Measurements from ENCODE around the gene SFXN4.

The SFXN4 gene, protein sequence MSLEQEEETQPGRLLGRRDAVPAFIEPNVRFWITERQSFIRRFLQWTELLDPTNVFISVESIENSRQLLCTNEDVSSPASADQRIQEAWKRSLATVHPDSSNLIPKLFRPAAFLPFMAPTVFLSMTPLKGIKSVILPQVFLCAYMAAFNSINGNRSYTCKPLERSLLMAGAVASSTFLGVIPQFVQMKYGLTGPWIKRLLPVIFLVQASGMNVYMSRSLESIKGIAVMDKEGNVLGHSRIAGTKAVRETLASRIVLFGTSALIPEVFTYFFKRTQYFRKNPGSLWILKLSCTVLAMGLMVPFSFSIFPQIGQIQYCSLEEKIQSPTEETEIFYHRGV

DNA sequence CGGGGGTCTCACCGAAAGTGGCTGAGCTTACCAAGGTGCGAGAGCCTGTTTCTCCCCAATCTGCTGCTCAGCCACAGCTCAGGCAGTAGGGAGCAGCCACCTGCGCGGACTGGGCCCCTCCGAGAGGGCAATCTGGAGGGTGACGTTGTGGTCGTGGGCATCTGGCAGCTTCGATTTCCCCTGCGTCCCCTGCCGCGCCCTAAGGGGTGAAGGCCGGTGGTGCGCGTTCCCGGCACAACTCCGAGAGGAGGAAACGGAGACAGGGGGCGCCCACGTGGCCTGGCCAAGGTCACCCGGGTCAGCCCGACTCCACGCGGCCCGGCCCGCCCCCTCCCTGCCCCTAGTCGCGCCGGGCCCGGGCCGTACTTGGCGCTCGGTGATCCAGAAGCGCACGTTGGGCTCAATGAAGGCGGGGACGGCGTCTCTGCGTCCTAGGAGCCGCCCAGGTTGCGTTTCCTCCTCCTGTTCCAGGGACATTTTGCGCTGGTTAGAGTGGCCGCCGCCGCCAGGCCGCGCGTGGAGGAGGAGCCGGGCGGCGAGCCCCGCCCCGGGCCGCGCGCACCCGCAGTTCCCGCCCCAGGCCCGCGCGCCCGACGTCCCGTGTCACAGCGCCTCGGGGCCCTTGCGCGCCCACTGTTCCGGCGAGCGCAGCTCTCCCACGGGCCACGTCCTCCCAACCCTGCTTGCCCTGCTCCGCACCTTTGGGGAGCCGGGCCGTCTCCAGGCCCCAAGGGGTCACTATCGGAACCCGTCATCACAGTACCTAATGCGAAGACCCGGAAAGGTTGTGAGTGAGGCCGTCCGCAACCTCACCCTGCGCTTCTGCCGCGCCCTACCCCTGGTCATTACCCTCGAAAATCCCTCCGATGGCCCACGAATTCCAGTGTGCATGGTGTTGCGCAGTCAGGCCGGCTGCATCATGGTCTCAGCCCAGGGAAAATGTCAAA, at the start of gene SFXN4:
Gene SFXN4 (minus strand): TSS at position 544 of the 947 bp plus-strand sequence. CDS start 67 bp downstream, at position 477.
- no peak for FAIRE-seq

DNA sequence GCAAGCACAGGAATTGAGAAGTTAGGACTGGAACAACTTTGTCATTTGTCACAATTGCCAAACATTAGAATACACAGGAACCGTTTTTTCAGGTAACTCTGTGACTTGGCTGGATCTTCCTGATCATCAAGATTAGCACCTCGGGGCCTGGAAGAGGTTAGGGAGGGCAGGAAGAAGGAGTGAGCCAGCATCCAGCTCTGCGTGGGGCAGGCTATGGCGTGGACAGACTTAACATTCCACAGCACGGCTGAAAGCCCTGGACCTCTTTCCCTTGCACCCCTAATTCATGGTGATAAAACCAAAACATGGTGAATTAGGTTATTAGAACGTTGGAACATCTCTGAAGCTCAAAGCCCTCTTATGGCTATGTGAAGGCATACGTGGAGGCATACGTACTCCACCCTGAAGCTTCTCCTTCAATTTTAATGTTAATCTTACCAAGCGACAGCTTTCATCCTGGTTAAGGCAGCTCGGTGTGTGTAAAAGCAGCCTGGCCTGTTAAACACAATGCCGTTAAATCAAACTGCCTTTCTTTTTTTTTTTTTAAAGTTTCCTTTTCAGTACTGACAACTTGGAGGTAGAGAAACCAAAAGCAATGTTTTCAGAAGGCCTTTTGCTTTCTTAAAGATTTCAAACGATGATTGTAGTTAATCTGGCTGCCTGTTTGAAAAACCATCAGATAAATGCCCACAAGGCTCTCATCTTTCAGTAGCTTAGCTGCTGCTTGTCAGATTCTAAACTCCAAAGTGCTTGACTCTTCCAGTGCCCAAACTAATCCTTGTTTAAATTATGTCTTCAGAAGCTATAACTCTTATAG, 46.3 kb upstream of the SFXN4 start:
- FAIRE-seq: no peak

DNA sequence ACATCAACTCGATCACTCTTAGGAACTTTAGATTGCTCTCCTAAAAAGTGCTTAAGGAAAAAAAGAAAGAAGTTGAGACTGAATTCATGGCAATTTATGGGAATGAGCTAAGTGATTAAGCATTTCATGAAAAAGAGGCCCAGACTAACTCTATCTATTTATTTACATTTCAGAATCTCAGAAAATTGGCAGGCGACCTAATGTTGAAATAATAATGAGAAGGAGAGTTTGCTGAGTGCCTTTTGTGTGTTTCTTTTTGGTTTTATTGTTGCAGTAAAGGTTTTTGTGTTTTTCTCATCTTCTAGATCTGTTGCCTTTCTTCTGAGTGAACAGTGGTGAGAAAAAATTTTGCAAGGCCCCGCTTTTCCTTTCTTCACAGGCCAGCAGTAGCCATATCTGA, 45.7 kb upstream of the SFXN4 start:
- FAIRE-seq: no peak

DNA sequence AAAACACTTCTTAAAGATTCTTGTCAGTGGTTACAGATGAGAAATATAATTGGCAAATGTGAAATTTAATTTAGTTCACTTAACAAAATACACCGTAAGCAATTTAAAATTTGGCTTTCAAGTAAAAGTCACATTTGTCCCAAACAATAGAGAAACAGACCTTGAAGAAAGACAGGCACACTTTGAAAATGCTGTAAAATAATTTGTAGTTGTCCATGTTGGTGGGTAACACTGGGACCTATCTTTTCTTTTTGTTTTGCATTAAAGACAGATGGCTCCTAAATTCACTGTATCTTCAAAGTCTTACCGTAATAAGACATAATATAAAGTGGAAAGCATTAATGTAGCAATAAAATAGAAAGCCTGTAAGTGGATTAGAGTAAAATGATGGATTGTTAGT, 45.1 kb upstream of the SFXN4 start:
- no peak for FAIRE-seq

DNA sequence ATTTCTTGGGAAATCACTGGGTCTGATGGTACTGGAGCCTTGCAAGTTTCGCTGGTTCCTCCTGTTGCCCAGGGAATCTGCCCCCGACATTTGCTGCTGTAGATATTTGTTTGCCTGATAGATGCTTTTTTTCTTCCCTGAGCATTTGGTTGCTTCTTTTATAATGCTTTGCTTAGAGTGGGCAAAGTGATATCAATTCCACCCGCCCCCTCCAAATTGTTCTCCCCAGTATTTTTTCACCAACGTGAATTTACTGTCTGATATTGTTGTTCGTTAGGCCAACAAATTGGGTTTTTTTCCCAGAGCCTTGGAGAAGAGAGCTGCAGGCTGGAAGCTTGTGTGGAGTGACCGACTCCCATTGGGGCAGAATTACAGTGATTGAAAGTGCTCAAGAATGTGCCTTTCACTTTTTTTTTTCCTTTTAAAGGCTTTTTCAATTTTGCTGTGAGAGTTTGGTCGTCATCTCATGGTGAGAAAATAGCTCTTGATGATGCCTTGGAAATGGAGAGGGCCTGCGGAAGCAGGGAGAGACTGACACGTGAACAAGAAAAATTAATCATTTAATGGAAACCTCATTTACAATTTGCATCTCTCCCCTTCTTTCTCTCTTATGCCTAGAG, 44.3 kb upstream of the SFXN4 start:
- no peak for FAIRE-seq

DNA sequence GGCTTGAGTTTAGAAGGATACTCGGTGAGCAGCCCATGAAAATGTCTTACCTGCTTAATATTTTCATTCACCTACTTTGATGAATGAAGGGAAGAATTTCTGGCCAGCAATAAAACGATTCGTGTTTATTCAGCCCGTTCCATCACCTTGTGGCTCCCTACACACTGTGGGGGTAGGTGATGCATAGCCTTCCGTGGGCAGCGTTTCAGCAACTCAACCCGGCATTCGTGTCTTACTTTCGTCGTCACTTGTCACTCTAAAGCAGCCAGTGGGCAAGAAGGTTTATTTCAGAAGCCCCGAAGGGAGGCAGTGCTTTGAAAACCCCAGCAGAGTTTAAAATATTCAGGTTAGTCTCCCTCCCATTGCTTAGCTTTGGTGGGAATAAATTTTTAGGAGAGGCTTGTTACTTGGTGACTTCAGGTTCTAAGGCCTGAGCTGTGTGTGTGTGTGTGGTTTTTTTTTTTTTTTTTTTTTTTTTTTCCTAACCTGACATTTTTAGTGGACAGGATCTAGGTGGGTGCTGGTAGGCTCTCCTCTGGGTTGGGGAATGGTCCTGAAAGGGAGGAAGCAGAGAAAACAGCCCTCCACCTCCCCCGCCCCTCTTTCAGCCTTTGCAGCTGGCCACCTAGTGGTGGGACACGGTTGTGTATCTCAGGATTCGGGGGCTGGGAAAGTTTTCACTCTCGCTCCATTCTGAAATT, 43.7 kb upstream of the SFXN4 start:
- FAIRE-seq: no peak

DNA sequence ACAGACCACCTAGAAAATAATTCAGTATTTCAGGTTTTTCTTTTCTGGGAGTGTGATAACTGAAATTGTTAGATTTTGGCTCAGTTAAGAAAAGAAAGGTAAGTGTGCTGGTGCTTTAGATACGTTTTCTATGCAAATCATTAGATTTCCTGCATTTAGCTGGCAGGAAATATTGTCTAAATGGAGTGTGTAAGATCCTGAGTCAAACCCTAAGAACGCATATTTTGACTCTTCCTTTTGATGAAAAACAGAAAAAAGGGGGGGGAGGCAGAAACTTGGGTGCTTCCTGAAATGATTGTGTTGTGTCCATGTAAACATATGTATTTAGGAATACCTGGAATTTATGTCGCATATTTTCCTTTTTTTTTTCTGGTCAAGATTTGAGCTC, 43.0 kb upstream of the SFXN4 start:
- no peak for FAIRE-seq

DNA sequence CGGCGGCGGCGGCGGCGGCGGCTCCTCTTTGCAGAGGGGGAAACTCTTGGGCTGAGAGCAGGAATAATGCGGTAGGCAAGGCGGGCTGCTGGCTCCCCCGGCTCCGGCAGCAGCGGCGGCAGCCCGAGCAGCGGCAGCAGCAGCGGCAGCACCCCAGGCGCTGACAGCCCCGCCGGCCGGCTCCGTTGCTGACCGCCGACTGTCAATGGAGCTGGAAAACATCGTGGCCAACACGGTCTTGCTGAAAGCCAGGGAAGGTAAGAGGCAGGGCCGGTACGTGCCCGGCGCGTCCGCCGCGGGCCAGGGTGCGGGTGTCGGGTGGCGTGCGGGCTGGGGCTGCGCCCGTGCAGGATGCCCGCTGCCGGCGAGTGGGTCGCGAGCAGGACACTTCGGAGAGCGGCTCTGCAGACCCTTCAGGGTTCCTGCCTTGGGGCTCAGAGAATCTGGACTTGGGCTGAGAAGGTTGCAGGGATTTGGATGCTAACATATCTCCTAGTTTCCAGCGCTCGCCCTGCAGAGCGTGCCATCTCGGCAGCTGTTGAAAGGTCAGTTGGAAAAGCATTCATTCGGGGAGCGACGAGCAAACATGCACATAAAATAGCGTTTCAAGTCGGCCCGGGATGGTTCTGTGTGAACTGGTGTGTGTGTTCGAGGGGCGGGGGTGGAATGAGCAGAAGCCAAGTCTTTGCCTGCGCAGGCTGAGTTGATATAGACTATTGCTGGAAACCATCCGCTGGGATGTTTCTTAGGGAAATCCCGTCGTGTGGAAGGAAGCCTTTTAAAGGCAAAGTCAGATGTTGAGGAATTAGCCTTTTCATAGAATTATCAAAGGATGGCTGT, 42.4 kb upstream of the SFXN4 start:
- FAIRE-seq: no peak

DNA sequence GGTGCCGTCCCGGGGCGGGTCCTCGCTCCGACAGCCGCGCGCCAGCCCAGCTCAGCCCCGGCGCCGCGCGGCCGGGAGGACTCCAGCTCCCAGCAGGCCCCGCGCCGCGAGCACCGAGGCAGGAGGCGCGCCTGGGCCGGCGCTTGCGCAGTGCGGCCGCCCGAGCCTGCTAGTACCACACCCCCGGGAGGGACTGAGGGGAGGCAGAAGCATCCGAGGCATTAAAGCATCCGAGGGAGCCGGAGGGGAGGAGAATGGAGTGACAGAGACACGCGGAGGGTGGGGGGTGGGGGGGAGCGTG, 41.8 kb upstream of the SFXN4 start, which contains the start of gene GRK5:
Gene GRK5 (plus strand): TSS at position 206 of the 301 bp plus-strand sequence. CDS start 347 bp downstream, outside the sequence.
- no peak for FAIRE-seq

DNA sequence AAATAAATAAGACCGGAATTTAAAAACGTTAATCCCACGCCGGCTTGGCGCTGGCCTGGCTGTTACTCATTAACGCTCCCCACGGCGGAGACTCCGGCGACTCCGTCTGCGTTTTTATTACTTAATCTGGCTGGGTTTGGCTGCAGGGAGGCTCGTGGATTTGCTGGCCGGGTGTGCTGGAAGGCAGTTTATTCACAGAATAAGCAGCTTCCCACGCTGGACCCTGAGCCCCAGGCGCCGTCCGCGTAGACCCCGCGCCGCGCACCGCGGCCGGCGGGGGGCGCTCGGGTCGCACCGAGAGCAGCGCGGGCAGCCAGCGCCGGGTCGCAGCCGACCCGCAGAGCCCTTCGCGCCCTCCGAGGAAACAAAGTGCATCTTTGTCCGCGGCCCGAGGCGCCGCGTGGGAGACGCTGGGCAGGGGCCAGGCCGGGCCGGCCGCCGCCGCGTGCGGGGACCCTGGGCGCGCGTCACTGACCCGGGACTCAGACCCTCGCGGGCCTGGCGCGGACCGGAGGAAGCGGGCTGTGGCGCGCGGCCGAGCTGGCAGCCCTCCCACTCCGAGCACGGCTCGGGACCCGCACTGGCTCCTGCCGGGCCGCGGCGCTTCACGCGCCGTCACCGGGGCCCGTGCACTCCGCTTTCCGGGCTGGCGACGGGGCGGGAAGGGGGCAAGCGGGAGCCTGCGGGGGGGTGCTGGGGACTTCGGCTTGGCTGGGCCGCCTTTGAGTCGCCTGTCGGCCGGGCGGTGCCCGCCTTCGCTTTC, 41.3 kb upstream of the SFXN4 start:
- no peak for FAIRE-seq

DNA sequence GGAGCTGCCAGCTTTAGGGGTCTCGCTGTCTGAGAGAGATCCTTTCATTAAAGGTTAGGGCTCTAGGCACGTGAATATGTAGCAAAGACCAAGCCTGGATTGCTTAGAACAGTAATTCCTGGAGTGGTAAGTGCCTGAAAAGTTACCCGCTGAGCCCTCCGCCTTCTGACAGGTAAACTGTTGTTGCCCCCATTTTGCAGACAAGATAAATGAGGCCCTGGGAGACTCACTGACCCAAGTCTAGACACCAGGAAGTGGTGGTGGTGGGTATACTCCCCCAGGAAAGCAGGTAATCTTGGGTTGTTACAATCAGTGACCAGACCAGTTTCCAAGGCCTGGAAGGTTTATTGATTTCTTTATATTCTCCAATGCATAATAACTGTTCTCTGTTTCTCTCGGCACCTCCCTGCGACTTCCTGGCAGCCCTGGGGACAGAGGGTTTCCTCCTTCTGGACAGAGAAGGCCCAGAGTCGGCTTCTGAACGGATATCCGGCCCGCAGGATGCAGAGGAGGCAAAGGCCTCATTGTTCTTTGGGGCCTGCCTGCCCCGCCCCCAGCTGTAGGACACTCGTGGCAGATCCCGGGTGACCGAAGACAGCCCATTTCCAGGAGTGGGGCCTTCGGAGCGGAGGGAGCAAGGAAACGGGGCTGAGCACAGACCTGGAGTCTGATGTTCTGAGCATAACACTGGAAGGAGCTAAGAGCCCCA, 40.5 kb upstream of the SFXN4 start:
- FAIRE-seq: no peak

DNA sequence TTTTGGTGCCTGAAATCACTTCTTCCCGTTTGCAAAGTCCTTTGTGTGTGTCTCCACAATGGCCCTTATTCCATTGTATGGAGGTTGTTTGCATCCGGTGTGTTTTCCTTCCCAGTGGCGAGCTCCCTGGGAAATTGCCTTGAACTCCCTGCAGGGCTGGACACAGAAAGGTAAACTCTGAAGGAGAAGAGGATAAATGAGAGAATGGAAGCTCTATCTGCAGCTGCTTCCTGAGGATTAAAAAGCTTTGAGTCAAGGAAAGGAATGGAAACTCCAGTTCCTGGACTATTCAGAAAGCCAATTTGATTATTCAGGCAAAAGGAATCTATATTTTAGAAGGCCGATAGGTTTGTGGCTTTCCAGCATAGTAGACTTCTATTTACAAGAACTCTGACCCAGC, 37.5 kb upstream of the SFXN4 start:
- no peak for FAIRE-seq

DNA sequence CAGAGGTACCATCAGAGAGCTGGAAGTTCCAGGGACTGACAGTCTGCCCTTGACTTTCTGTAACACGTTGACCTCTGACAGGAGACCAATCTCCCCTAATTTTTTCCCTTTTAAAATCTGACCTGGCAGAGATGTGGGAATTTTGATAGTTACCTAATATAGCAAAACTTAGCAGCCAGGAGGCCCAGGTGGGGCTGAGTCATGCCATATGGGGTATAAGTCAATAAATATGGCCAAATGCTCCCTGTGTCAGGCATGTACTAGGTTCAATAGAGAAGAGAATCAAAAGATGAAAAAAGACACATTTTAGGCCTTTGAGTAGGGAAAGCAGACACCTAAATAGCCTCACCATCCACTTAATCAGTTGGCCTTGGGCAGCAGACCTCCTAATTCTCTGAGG, 35.7 kb upstream of the SFXN4 start:
- FAIRE-seq: no peak

DNA sequence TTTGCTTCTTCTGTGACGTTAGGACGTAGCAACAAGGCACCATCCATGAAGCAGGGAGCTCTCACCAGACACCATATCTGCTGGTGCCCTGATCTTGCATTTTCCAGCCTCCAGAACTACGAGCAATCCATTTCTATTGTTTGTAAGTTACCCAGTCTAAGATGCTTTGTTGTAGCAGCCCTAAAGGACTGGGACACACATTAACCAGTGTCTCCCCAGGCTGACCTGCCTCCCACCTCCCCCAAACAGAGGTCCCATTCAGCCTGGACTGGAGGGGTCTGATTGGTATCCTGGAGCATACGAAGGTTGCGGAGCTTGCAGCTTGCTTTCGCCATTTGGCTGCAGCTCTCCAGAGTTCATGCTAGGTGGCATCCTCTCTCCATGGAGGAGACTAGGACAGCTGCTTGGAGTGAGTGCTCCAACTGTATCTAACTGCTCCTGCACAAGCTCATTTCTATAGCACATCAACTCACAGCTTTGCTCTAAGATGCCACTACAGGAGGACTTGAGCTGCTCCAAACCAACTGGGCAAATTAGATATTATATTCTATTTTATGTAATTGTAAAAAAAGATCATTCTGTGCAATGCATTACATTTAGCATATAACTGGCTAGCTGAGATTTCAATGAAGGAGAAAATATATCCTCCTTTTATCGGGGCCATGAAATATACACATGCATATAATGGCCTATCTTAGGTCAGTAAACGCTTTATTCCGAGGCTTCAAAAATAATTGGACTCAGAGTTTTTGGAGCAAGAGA, 33.9 kb upstream of the SFXN4 start:
- no peak for FAIRE-seq

DNA sequence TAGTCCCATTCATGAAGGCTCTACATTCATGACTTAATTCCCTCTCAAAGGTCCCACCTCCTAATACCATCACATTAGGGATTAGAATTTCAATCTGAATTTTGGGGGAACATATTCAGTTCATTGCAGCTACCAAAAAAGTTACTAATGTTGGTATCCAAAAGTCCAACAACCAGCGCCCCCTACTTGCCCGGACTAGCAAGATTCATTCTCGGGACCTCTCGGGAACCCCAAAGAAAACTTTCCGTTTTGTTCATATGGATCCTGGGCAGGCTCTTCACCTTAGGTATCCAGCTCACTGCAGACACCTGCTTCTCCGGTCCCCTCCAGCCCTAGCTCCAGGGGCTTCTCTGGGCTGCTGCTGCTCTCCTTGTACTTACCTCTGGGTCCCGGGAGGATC, 32.9 kb upstream of the SFXN4 start:
- no peak for FAIRE-seq

DNA sequence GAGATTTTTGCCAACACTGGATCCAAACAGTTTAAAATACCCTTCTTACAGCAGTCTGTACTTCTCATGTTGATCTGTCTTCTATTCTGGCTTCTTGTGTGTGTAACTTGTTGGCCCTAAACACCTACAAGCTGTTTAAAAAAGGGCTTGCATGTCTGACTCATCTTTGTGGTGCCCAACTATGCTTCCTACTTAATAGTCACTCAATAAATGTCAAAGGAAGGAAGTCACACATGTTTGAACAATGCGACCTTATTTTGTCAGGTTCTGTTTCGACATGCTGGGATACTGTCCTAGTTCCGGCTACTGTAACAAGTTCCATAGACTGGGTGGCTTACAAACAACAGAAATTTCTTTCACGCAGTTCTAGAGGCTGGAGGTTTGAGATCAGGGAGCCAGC, 32.4 kb upstream of the SFXN4 start:
- no peak for FAIRE-seq

DNA sequence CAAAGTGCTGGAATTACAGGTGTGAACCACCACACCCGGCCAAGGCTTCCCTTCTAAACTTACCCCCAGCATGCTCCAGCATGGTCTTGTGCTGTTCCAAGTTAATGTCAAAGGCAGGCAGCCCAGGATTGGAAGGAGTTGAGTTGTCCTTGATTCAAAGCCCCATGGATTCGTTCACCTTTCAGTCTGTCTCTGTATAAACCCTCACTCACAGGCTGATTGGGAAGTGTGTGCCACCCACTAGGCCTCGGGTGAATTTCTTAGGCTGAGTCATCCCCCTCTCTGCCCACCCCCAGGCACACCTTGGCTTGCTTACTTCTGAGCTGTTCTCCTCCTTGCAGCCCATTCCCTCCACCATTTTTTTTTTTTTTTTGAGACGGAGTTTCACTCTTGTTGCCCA, 26.4 kb upstream of the SFXN4 start:
- FAIRE-seq: no peak

DNA sequence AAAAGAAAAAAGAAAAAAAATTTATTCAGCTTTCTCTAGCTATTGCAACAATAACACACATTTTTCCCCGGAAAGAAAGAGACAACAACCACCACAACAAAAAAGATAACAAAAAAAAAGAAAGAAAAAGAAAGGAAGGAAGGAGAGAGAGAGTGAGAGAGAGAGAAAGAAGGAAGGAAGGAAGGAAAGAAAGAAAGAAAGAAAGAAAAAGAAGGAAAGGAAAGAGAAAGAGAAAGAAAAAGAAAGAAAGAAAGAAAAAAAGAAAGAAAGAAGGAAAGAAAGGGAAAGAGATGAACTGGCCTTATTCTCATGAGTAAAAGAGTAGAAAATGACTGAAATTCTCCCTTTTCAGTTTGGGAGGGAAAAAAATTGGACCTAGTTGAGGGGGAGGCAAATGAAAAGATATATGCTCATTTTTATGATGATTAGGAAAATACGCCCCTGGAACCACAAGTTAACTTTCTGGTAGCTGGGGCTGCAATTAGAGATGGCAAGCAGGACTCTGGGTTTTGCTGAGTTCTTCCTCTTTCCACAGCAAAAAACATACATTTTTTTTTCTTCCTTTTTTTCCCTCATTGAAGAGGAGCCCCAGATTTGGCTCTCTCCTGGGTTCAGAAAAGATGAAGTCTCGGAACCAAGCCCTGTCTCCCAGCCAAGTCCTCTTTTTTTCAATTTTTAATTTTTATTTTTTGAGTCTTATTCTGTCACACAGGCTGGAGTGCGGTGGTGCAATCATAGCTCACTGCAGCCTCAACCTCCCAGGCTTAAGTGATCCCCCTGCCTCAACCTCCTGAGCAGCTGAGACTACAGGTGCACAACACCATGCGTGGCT, 25.7 kb upstream of the SFXN4 start:
- FAIRE-seq: no peak
